Keratinocyte (primary cell): Measurements from ENCODE around the gene SDR9C7. TPM values are rescaled to one million over a fixed set of nuclear protein-coding genes. Genes with fewer than 3 reads are reported as not detected.

Experiments
- DNase-seq: peaks from one replicate; pipeline ENCODE4 v3.0.0-alpha.2; 2011; ENCODE audit warnings: low read depth, missing footprints, low spot score
- FAIRE-seq: peaks from 2 replicates; lab custom pipeline; 2011; peaks lifted over from hg19 to GRCh38; lab: Jason Lieb, UNC
- H2AFZ ChIP-seq: 2 replicates; pipeline ENCODE4 v1.6.0; 2012; ENCODE audit warnings: low read length, control low read depth, inconsistent platforms; ENCODE audit not compliant: control insufficient read depth
- H3K27ac ChIP-seq: 2 replicates; pipeline ENCODE4 v1.5.1; 2011; ENCODE audit warnings: low read length; ENCODE audit not compliant: control insufficient read depth, insufficient read depth
- H3K27me3 ChIP-seq: 3 replicates; pipeline ENCODE4 v1.6.0; 2011; ENCODE audit warnings: low read length; ENCODE audit not compliant: control insufficient read depth, insufficient read depth; ENCODE audit errors: extremely low read depth
- H3K36me3 ChIP-seq, 2 experiments: 2 replicates in 1 of 2; 3 replicates in 1 of 2; pipeline ENCODE4 v1.5.1; 2011; ENCODE audit warnings: low read length in 2 of 2, mild to moderate bottlenecking in 1 of 2; ENCODE audit not compliant: control insufficient read depth in 2 of 2, insufficient read depth in 2 of 2; ENCODE audit errors: extremely low read depth in 1 of 2
- H3K4me1 ChIP-seq: 3 replicates; pipeline ENCODE4 v1.5.1; 2011; ENCODE audit warnings: low read length; ENCODE audit not compliant: control insufficient read depth, insufficient read depth; ENCODE audit errors: extremely low read depth
- H3K4me2 ChIP-seq: 3 replicates; pipeline ENCODE4 v1.6.0; 2011; ENCODE audit warnings: low read depth, low read length; ENCODE audit not compliant: control insufficient read depth, insufficient read depth; ENCODE audit errors: extremely low read depth
- H3K4me3 ChIP-seq, 3 experiments: fragments of 200-600 bp in 1 of 3; sonication (generic) in 1 of 3; 2 replicates in 2 of 3; 3 replicates in 1 of 3; pipeline ENCODE4 v1.5.1; 2011 to 2016; ENCODE audit warnings: low read length in 3 of 3, mild to moderate bottlenecking in 3 of 3, control low read depth in 2 of 3, inconsistent platforms in 1 of 3, low read depth in 1 of 3, mixed read lengths in 1 of 3, mixed run types in 1 of 3, moderate library complexity in 1 of 3; ENCODE audit not compliant: control insufficient read depth in 2 of 3, insufficient read depth in 2 of 3; ENCODE audit errors: extremely low read depth in 1 of 3
- H3K79me2 ChIP-seq: 2 replicates; pipeline ENCODE4 v1.6.0; 2012; ENCODE audit warnings: low read length; ENCODE audit not compliant: control insufficient read depth, insufficient read depth
- H3K9ac ChIP-seq: 3 replicates; pipeline ENCODE4 v1.6.0; 2011; ENCODE audit warnings: low read length; ENCODE audit not compliant: control insufficient read depth, insufficient read depth; ENCODE audit errors: extremely low read depth
- H3K9me1 ChIP-seq: 3 replicates; pipeline ENCODE4 v1.6.0; 2011; ENCODE audit warnings: low read length; ENCODE audit not compliant: control insufficient read depth, insufficient read depth; ENCODE audit errors: extremely low read depth
- H3K9me3 ChIP-seq: 2 replicates; pipeline ENCODE4 v1.5.1; 2012; ENCODE audit warnings: low read depth, low read length; ENCODE audit not compliant: control insufficient read depth
- H4K20me1 ChIP-seq: 3 replicates; pipeline ENCODE4 v1.6.0; 2011; ENCODE audit warnings: low read length; ENCODE audit not compliant: control insufficient read depth, insufficient read depth; ENCODE audit errors: extremely low read depth
- EZH2 ChIP-seq: IDR thresholded peaks from one replicate; pipeline ENCODE4 v1.6.1; 2012; ENCODE audit warnings: inconsistent platforms, mild to moderate bottlenecking, low read length, moderate library complexity
- dilution Hi-C: fragments of 300-500 bp; cut with MboI; formaldehyde crosslinking; loops from one replicate; pipeline ENCODE4 v1.7.0; 2020; ENCODE audit warnings: low sequenced_read_pairs; ENCODE audit not compliant: extremely low pct_ligation_motif_present
- polyA plus RNA-seq, 5 experiments: library from polyadenylated mRNA; depleted of rRNA in 3 of 5; stranded (reverse) in 3 of 5; stranded (forward) in 1 of 5; unstranded in 1 of 5; fragments of >200 nt; gene quantifications; 1 replicate in 1 of 5; 2 replicates in 3 of 5; 3 replicates in 1 of 5; pipeline versions ENCODE4 v1.2.1 to v1.2.3, GENCODE V29; 2011 to 2012; ENCODE audit warnings: missing spikeins in 2 of 5, low read depth in 1 of 5, low replicate concordance in 1 of 5
- TF ChIP-seq, protein P1 (sequence below), 3 experiments: IDR thresholded peaks in 1 of 3; conservative IDR thresholded peaks in 1 of 3; optimal IDR thresholded peaks in 1 of 3; 2 replicates in 2 of 3; 3 replicates in 1 of 3; pipeline versions ENCODE3 to v1.5.1; 2011; ENCODE audit warnings: low read length in 3 of 3, mild to moderate bottlenecking in 3 of 3, moderate library complexity in 2 of 3, control low read depth in 1 of 3, inconsistent platforms in 1 of 3; ENCODE audit not compliant: insufficient read depth in 2 of 3; ENCODE audit errors: extremely low read depth in 1 of 3

Gene SDR9C7
- polyA plus RNA-seq, 1 donor (not counting 4 experiments of a cell fraction or from before 2014, with no cell fraction given) = 1.3 TPM

DNA sequence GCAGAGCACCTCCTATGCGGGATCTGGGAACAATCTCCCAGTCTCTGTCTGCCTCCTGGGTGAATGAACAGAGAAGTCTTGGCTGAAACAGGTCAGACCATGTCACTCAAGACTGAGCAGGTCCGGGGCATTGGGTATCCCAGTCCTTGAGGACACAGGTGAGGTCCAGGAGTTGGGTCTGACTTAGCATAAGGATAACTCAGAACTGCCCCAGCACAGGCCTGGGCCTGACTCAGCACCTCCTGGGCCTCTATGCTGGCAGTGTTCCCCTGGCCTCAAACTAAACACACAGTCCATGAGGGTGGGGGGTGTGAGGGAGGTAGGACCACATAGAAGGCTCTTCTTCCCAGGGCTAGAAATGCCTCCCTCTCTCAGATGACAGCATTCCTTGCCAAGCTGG lies 1.5 kb upstream of the SDR9C7 start:
- H3K9ac ChIP-seq = no peak overlapping the region
- no peaks in the 10 kb centered on the region for H3K9me1 ChIP-seq
- H4K20me1 ChIP-seq = no peaks in the 10 kb centered on the region
- no peak overlapping the region for H3K4me3 ChIP-seq
- H2AFZ ChIP-seq = no peak overlapping the region
- H3K9me3 ChIP-seq = no peaks in the 10 kb centered on the region
- peaks cover 25% of the 10 kb centered on the region for H3K4me1 ChIP-seq
- H3K36me3 ChIP-seq = no peaks in the 10 kb centered on the region
- dilution Hi-C loops = no loop called here
- DNase-seq (no peak), FAIRE-seq (no peak)
- H3K4me2 ChIP-seq = no peak overlapping the region
- no peak for TF ChIP-seq EZH2
- TF ChIP-seq, protein P1, sequence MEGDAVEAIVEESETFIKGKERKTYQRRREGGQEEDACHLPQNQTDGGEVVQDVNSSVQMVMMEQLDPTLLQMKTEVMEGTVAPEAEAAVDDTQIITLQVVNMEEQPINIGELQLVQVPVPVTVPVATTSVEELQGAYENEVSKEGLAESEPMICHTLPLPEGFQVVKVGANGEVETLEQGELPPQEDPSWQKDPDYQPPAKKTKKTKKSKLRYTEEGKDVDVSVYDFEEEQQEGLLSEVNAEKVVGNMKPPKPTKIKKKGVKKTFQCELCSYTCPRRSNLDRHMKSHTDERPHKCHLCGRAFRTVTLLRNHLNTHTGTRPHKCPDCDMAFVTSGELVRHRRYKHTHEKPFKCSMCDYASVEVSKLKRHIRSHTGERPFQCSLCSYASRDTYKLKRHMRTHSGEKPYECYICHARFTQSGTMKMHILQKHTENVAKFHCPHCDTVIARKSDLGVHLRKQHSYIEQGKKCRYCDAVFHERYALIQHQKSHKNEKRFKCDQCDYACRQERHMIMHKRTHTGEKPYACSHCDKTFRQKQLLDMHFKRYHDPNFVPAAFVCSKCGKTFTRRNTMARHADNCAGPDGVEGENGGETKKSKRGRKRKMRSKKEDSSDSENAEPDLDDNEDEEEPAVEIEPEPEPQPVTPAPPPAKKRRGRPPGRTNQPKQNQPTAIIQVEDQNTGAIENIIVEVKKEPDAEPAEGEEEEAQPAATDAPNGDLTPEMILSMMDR (optimal IDR thresholded peaks at IDR 0.05 in 1 of 3, IDR thresholded peaks at IDR 0.05 in 1 of 3, conservative IDR thresholded peaks at IDR 0.05 in 1 of 3; ENCODE audit: extremely low read depth in 1 of 3, insufficient read depth in 2 of 3, low read length in 3 of 3) = no peak
- H3K27me3 ChIP-seq = no peaks in the 10 kb centered on the region
- no peaks in the 10 kb centered on the region for H3K79me2 ChIP-seq
- no peak overlapping the region for H3K27ac ChIP-seq

DNA sequence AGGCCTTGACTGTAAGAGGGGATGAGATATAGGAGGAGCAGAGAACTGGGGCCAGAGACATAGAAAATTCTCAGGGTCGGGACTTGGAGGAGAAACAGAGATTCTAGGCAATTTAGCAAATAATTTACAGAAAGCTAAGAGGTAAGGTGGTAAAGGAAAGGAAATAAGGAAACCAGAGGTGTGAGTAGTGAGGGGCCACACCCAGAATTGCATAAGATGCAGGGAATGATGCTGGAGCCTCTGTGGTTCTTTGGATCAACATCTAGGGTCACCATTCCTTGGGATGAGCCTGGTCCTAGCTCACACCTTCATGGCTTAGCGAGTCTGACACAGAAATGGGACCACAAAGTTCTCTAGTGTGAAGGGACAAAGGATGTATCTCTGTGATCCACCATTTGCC lies 949 bp upstream of the SDR9C7 start:
- dilution Hi-C loops = no loop called here

More for the DNA sequence above, 949 bp upstream of the SDR9C7 start:
- H3K27me3 ChIP-seq = no peaks in the 10 kb centered on the region
- H2AFZ ChIP-seq = no peak overlapping the region
- TF ChIP-seq, protein P1 (optimal IDR thresholded peaks at IDR 0.05 in 1 of 3, IDR thresholded peaks at IDR 0.05 in 1 of 3, conservative IDR thresholded peaks at IDR 0.05 in 1 of 3; ENCODE audit: extremely low read depth in 1 of 3, insufficient read depth in 2 of 3, low read length in 3 of 3) = no peak
- DNase-seq (peak; percentile 13), FAIRE-seq (no peak)
- no peaks in the 10 kb centered on the region for H4K20me1 ChIP-seq
- H3K79me2 ChIP-seq = no peaks in the 10 kb centered on the region
- no peak overlapping the region for H3K4me2 ChIP-seq
- H3K27ac ChIP-seq = no peak overlapping the region
- peaks cover 25% of the 10 kb centered on the region for H3K4me1 ChIP-seq
- no peaks in the 10 kb centered on the region for H3K36me3 ChIP-seq
- H3K9me3 ChIP-seq = no peaks in the 10 kb centered on the region
- H3K9ac ChIP-seq = no peak overlapping the region
- H3K9me1 ChIP-seq = no peaks in the 10 kb centered on the region
- no peak overlapping the region for H3K4me3 ChIP-seq
